ENCODE data around the gene TNIP3.
"Not testable (repeated sequence)": the region's sequence is repeated elsewhere in the genome, so short reads cannot be mapped to it uniquely, and the experiment has no call there.

TNIP3 gene, protein sequence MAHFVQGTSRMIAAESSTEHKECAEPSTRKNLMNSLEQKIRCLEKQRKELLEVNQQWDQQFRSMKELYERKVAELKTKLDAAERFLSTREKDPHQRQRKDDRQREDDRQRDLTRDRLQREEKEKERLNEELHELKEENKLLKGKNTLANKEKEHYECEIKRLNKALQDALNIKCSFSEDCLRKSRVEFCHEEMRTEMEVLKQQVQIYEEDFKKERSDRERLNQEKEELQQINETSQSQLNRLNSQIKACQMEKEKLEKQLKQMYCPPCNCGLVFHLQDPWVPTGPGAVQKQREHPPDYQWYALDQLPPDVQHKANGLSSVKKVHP

DNA sequence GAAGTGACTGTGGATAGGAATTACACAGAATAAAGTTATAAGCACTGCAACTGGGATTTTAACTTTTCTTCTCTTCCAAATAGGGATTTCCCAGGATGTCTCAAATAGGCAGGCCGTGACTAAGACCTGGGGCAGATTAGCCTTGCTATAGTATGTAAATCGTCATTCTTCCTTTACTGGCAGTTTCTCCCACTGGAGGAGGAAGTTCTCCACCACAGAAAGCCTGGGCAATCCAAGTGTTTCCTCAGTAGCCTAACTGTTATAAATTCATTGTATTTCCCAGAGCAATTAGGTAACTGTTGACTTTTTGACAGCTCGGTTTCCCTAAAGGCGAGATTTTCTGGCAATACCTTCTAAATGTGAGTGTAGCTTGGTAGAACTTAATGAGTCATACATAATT is at the start of gene TNIP3:
Gene TNIP3, minus strand, starts transcription at position 31 of the 400 bp plus-strand sequence. CDS start 196 bp downstream, outside the sequence.
- no peak for DNase-seq (ENCODE audit: low read depth in 2 of 2, low spot score in 1 of 2)

GRCh38 chr4:121212806-121213205 is 48.7 kb upstream of the TNIP3 start:
- DNase-seq (ENCODE audit: low read depth in 2 of 2, low spot score in 1 of 2), result no peak

- DNase-seq (ENCODE audit: low read depth in 2 of 2, low spot score in 1 of 2), result no peak
These were observed 45.0 kb upstream of the TNIP3 start for GRCh38 chr4:121209171-121209570.

DNA sequence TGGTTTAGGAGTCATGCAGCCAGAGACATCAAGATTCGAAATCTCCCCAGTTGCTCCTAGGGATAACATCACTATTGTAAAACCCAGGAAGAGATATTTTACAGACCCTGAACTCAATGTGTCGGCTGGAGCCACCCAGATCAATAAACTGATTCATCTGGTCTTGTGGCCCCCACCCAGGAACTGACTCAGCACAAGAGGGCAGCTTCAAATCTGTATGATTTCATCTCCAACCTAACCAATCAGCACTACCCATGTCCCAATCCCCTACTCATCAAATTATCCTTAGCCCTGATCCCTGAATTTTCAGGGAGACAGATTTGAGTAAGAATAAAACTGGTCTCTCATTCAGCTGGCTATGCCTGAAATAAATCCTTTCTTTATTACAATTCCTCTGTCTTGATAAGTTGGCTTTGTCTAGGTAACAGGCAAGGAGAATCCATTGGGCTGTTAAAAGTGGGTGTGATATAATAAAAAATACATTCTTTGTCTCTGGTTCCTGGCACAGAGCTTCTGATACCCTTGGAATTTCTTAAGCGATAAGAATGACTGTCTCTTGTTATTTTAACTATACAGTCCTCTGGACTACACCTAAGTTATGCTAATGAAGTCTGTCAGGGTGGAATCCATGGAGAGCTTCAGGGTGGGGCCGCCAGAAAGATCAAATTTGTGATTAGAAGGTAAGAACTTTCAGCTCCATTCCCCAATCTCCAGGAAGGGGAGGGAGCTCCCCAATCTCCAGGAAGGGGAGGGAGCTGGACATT is 44.3 kb upstream of the TNIP3 start:
- DNase-seq (ENCODE audit: low read depth in 2 of 2, low spot score in 1 of 2), result no peak

- not testable (repeated sequence) for DNase-seq (ENCODE audit: low read depth in 2 of 2, low spot score in 1 of 2)
These were observed 41.7 kb upstream of the TNIP3 start for GRCh38 chr4:121205777-121206176.

GRCh38 chr4:121200795-121201472 is 36.8 kb upstream of the TNIP3 start:
- DNase-seq (ENCODE audit: low read depth in 2 of 2, low spot score in 1 of 2), result no peak

- no peak for DNase-seq (ENCODE audit: low read depth in 2 of 2, low spot score in 1 of 2)
These were observed 35.8 kb upstream of the TNIP3 start for GRCh38 chr4:121199742-121200561.

DNA sequence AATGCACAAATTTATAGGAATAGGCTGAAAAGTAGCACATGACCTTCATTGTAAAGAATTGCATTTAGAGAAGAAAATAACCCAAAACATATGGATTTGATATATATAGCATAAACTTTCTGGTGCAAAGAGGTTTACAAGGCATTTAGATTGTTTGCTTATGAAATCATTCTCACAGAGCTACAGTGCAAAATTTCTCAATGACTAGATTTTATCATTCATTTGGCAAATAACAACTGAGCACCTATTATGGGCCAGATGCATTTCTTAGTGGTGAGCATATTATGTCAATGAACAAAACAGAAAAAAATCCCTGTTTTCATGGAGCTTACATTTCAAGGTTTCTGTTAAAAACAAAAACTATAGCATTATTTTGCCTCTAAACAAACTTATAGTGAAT is 34.1 kb upstream of the TNIP3 start:
- DNase-seq (ENCODE audit: low read depth in 2 of 2, low spot score in 1 of 2), result no peak

DNA sequence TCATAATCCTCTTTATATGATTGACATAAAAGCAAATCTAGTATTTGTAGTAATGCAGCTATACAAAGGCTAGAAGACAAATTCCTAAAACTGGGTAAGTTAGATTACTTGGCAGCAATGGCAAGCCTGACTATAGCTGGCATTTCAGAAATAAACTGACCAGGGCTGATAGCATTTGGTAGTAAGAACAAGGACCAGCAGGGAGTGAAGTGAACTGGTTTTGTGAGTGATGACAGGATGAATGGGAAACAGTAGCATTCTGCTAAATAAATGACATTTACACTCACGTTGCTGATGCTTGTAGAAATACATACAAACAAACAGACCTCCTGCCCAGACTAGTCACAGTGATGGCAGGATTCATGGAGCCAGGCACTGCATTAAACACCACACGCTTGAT is 31.5 kb upstream of the TNIP3 start:
- no peak for DNase-seq (ENCODE audit: low read depth in 2 of 2, low spot score in 1 of 2)

- DNase-seq (ENCODE audit: low read depth in 2 of 2, low spot score in 1 of 2), result no peak
These were observed 28.4 kb upstream of the TNIP3 start for GRCh38 chr4:121192480-121192879.

GRCh38 chr4:121192013-121192412 is 27.9 kb upstream of the TNIP3 start:
- DNase-seq (ENCODE audit: low read depth in 2 of 2, low spot score in 1 of 2), result no peak

GRCh38 chr4:121191361-121191760 is 27.2 kb upstream of the TNIP3 start:
- no peak for DNase-seq (ENCODE audit: low read depth in 2 of 2, low spot score in 1 of 2)

DNA sequence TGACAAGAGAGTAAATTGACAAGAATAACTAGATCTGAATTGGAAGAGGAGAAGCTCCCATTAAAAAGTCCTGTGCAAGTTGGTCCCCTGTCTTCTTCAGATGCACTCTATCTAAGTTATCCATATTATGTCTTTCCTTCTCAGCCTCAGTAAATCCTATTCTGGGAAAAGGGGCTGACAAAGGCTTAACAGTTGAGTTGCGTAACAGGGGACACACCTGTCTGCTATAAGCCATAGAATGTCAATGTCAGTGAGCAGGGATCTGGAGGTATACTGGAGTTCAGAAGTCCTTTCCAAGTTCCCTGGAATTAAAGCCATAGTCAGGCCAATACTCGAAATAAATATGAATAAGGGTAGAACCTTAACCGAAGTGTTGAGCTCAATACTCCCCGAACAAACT is 26.3 kb upstream of the TNIP3 start:
- DNase-seq (ENCODE audit: low read depth in 2 of 2, low spot score in 1 of 2), result no peak

GRCh38 chr4:121189326-121190215 is 25.4 kb upstream of the TNIP3 start:
- DNase-seq (ENCODE audit: low read depth in 2 of 2, low spot score in 1 of 2), result no peak

DNA sequence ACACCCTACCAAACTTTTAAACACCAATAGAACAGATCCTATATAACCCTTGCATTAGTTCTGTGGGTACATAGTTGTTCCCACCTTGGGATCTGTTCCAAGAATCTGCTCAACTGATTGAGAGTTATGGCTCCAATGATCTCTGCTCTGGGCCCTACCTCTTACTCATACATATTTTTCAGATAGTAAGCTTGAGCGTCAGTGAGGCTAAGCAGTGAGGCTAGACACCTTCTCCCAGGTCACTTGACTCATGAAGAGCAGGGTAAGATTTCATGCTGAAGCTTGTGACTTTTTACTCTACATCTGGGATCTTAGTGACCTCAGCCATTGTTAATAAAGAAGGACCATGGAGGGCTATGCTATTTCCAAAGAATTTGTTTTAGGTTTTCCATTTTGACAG is 23.1 kb upstream of the TNIP3 start:
- no peak for DNase-seq (ENCODE audit: low read depth in 2 of 2, low spot score in 1 of 2)

- DNase-seq (ENCODE audit: low read depth in 2 of 2, low spot score in 1 of 2), result no peak
These were observed 21.8 kb upstream of the TNIP3 start for GRCh38 chr4:121185960-121186359.

- DNase-seq (ENCODE audit: low read depth in 2 of 2, low spot score in 1 of 2), result no peak
These were observed 19.9 kb upstream of the TNIP3 start for GRCh38 chr4:121183989-121184388.

DNA sequence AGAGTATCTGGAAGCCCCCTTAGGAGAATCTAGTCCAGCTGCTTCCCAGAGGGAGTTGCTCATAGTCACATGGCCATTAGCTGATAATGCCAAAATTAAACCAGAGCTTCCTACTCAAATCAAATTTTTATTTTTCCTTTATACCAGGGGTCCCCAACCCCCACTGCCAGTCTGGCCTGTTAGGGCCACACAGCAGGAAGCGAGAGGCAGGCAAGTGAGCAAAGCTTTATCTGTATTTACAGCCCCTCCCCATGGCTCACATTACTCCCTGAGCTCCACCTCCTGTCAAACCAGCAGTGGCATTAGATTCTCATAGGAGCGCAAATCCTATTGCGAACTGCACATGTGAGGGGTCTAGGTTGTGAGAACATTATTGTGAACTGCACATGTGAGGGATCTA is 19.2 kb upstream of the TNIP3 start:
- DNase-seq (ENCODE audit: low read depth in 2 of 2, low spot score in 1 of 2), result no peak

GRCh38 chr4:121182296-121182695 is 18.2 kb upstream of the TNIP3 start:
- DNase-seq (ENCODE audit: low read depth in 2 of 2, low spot score in 1 of 2), result no peak

DNA sequence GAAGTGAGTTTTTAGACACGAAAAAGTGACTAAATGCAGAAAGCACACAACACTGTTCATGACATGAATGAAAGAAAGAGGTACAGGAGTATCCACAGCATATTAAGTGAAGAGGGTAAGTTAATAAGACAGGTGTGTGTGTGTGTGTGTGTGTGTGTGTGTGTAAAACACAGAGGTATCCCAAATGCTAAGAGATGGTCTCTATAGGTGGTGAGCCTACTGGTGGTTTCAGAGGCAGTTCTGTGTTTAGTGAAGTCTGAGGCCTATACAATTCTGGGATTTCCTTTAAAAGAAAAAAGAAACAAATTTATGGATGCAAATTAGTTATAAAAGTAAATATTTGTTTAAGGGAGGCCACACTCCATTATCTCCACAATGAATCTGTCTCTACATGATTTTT is 17.4 kb upstream of the TNIP3 start:
- DNase-seq (ENCODE audit: low read depth in 2 of 2, low spot score in 1 of 2), result no peak

Measured in stimulated activated CD8-positive, alpha-beta memory T cell treated with anti-CD3 and anti-CD28 coated beads, Interleukin-4, amount 100 ng/mL, for 1 hour (primary cell).